SU-DHL-6 (cell line): ENCODE data around the gene ROGDI.

ENCODE experiments used
- CTCF ChIP-seq: fragments of 200-600 bp; sonication (generic); IDR thresholded peaks from one replicate; pipeline ENCODE4 v1.5.1; 2017; ENCODE audit warnings: antibody characterized with exemption, mild to moderate bottlenecking, low read length, moderate library complexity; ENCODE audit not compliant: insufficient read depth, poor library complexity, severe bottlenecking
- EZH2phosphoT487 ChIP-seq: fragments of 200-600 bp; sonication (generic), shearing (Covaris generic); conservative IDR thresholded peaks from 2 replicates; pipeline ENCODE4 v1.6.1; 2018; ENCODE audit warnings: mild to moderate bottlenecking, antibody characterized with exemption, low read length, moderate library complexity, mixed read lengths

- TF ChIP-seq CTCF (no peak), EZH2phosphoT487 (no peak)
These were observed at the start of gene ROGDI for GRCh38 chr16:4801962-4802658.
